Subcutaneous abdominal adipose tissue (tissue), 5 donors: Measurements from ENCODE around the gene DNAJC11.

ENCODE experiments used
- H3K27ac ChIP-seq: one replicate; pipeline ENCODE4 v1.7.0; 2013; ENCODE audit warnings: low read depth, mild to moderate bottlenecking, inconsistent platforms, low read length, moderate library complexity
- H3K27me3 ChIP-seq, 5 donors: one replicate each; pipeline ENCODE4 v1.7.0; 2013; ENCODE audit warnings: low read length in 5 of 5, inconsistent platforms in 1 of 5; ENCODE audit not compliant: control insufficient read depth in 5 of 5, insufficient read depth in 4 of 5
- H3K36me3 ChIP-seq, 5 donors: one replicate each; pipeline ENCODE4 v1.7.0; 2013; ENCODE audit warnings: low read length in 5 of 5; ENCODE audit not compliant: control insufficient read depth in 5 of 5, insufficient read depth in 5 of 5
- H3K4me1 ChIP-seq, 5 donors: one replicate each; pipeline ENCODE4 v1.7.0; 2013; ENCODE audit warnings: low read length in 5 of 5, mild to moderate bottlenecking in 3 of 5, moderate library complexity in 1 of 5; ENCODE audit not compliant: control insufficient read depth in 5 of 5, insufficient read depth in 5 of 5
- H3K4me3 ChIP-seq, 5 donors: one replicate each; pipeline ENCODE4 v1.7.0; 2013; ENCODE audit warnings: low read length in 5 of 5, low read depth in 1 of 5
- H3K9ac ChIP-seq, 5 donors: one replicate each; pipeline ENCODE4 v1.7.0; 2013; ENCODE audit warnings: low read length in 5 of 5, mild to moderate bottlenecking in 4 of 5, moderate library complexity in 3 of 5
- H3K9me3 ChIP-seq, 5 donors: one replicate each; pipeline ENCODE4 v1.7.0; 2013; ENCODE audit warnings: low read length in 5 of 5; ENCODE audit not compliant: control insufficient read depth in 5 of 5
- donor health status: healthy.
- donor health status: healthy.
- donor health status: healthy.
- donor health status: healthy.
- donor health status: healthy.

DNAJC11 gene

DNA sequence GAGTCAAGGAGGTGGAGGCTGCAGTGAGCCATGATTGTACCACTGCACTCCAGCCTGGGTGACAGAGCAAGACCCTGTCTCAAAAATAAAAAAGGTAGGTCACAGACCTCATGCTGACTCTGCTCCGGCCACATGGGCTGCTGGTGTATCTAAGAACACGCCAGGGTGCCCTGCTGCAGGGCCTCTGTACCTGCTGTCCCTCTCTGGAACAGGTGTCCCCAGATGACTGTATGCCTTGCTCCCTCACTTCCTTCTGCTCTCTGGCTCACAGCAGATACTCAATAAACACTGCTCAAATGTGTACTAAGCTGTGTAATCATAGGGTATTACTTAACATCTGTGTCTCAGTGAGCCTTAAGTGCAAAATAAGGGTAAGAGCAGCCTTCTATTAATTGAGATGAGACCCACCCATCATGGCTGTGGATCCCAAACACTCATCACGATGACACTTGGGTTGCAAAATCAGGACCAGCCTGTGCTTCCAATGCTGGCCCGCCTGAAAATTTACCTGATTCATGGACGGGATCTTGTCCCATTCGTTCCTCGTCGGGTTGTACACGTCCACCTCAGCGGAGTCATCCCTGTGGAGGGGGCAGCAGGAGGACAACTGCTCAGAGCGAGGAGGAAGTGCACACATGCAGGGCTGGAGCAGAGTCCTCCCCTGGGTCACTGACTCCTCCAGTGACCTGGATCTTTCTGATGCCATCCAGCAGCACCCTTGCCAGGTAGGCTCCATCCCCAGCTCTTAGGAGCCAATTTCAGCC is 106.5 kb downstream of the DNAJC11 start:
- no peak overlapping the region for H3K27ac ChIP-seq
- H3K9me3 ChIP-seq = no peaks in the 10 kb centered on the region
- no peaks in the 10 kb centered on the region for H3K27me3 ChIP-seq
- H3K36me3 ChIP-seq = peaks cover 0 to 92% (median 75%) of the 10 kb centered on the region in 5 donors
- no peak overlapping the region for H3K9ac ChIP-seq
- no peak overlapping the region for H3K4me3 ChIP-seq
- H3K4me1 ChIP-seq = peaks cover 15 to 88% (median 69%) of the 10 kb centered on the region in 5 donors

DNA sequence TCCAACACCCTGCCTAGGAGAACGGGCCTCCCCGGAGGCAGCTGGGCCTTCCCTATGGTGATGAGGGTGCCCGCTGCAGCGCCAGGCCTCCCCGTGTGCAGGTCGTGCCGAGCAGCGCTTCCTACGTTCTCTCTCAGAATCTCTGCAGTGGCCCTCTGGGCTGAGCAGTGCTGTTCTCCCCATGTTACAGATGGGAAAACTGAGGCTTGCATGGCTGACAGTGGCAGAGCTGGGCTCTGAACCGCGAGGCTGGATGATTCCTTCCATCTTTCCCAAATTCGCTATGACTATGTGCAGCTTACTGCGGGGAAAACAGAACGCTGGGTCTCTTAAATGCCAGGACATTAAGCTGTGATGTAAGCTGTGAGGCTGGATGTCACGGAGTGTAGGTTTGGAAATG is 107.8 kb downstream of the DNAJC11 start:
- Histone ChIP-seq H3K36me3 (peaks cover 0 to 98% (median 82%) of the 10 kb centered on the region in 5 donors), H3K27ac (no peak overlapping the region), H3K4me1 (peaks cover 10 to 88% (median 62%) of the 10 kb centered on the region in 5 donors), H3K27me3 (no peaks in the 10 kb centered on the region), H3K9ac (no peak overlapping the region), H3K9me3 (no peaks in the 10 kb centered on the region), H3K4me3 (no peak overlapping the region)

DNA sequence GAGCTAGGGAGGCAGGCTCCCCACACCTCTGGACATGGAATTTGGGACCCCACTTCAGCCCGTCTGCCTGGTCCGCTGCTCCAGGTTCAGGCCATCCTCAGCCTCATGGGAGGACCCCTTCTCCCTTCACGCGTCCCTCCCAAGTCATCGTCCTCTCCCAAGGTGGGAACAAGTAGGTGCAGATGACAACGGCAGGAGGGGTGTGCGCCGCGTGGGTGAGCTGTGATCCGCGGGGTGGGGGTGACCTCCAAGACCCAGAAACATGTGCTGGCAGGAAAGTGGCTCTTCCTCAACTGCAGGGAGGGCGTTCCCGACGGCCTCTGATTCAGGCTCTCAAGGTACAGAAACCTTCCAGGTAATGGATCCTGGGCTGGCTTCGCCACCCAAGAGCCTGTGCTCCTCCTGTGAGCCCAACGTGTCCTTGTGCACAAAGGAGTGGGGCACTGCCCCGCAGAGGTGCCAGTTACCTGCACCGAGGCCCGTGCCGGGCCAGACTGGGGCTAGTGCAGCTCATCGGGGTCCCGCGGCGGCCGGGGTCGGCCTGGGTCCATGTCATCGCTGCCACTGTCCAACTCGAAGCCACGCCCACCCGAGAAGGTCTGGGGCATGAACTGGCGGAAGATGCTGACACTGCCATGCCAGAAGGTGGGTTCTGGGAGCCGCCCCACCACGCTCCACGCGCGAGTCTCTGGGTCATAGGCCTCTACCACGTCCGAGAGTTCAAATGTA is 108.6 kb downstream of the DNAJC11 start:
- Histone ChIP-seq H3K27me3 (no peaks in the 10 kb centered on the region), H3K36me3 (peaks cover 0 to 99% (median 90%) of the 10 kb centered on the region in 5 donors), H3K27ac (no peak overlapping the region), H3K4me1 (peaks cover 10 to 87% (median 58%) of the 10 kb centered on the region in 5 donors), H3K9me3 (no peaks in the 10 kb centered on the region), H3K9ac (no peak overlapping the region), H3K4me3 (no peak overlapping the region)

DNA sequence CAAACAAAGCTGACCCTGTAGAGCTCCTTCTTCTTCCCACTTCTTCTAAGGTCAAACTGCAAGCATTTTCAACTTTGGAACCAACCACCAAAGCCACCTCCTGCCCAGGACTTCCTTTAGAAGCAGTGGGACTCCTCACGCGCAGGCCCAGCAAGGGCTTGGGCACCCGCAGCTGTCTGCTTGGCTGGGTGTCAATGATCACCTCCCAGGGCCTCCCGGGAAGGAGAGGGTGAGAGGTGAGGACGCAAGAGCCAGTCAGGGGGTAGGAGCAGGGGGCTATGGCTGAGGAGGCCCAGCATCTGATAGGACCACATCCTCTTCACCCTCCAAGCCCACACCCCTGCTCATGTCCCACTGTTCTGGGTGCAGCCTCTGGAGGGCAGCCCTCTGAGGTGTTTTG is 109.2 kb downstream of the DNAJC11 start:
- H3K27ac ChIP-seq = no peak overlapping the region
- H3K4me1 ChIP-seq = peaks cover 5 to 87% (median 57%) of the 10 kb centered on the region in 5 donors
- H3K36me3 ChIP-seq = peaks cover 0 to 99% (median 90%) of the 10 kb centered on the region in 5 donors

DNA sequence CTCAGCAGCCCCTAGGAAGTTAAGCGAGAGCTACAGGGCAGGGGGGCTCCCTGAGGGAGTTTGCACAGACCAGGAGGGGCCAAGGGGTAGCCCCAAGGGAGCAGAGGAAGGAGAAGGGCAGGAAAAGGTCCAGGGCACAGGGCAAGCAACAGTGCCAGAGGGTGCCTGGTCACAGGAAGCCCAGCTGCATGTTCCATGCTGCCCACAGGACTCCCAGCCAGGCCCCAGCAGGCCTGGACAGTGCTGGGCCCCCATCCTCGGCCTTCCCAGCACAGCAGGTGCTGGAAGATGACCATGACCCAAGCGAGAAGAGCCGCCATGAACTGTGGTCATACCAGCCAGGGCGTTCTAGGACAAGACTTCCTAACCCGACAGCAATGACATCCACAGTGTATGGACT is 110.0 kb downstream of the DNAJC11 start:
- H3K9me3 ChIP-seq = no peaks in the 10 kb centered on the region
- no peak overlapping the region for H3K9ac ChIP-seq
- H3K27ac ChIP-seq = no peak overlapping the region
- peaks cover 0 to 99% (median 88%) of the 10 kb centered on the region in 5 donors for H3K36me3 ChIP-seq
- H3K27me3 ChIP-seq = no peaks in the 10 kb centered on the region
- peak overlapping the region in 1 of 5 donors; percentile 16 for H3K4me3 ChIP-seq
- peaks cover 4 to 87% (median 57%) of the 10 kb centered on the region in 5 donors for H3K4me1 ChIP-seq

More for the DNA sequence above, 109.2 kb downstream of the DNAJC11 start:
- no peak overlapping the region for H3K9ac ChIP-seq
- no peaks in the 10 kb centered on the region for H3K9me3 ChIP-seq
- H3K27me3 ChIP-seq = no peaks in the 10 kb centered on the region
- H3K4me3 ChIP-seq = no peak overlapping the region

DNA sequence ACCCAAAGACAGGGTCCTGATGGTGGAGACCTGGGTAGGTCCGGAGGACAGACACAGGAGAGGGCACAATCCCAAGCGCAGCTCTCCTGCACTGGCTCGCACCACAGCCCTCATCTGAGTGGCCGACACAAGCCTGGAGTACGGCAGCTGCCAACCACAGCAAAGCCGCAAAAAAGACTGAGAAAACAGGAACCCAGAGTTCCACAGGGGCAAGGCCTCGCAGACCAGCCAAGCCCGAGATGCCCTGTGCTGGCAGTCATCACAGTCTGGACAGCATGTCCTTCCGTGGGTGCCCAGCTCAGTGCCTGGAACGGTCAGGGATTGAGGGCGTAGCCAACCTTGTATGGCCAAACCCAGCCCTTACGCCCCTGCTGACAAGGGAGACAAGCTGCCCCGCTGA is 110.4 kb downstream of the DNAJC11 start:
- H3K36me3 ChIP-seq = peaks cover 0 to 97% (median 84%) of the 10 kb centered on the region in 5 donors
- no peak overlapping the region for H3K27ac ChIP-seq
- no peaks in the 10 kb centered on the region for H3K9me3 ChIP-seq
- peak overlapping the region in 1 of 5 donors; percentile 16 for H3K4me3 ChIP-seq
- no peaks in the 10 kb centered on the region for H3K27me3 ChIP-seq
- no peak overlapping the region for H3K9ac ChIP-seq
- H3K4me1 ChIP-seq = peaks cover 4 to 84% (median 54%) of the 10 kb centered on the region in 5 donors

DNA sequence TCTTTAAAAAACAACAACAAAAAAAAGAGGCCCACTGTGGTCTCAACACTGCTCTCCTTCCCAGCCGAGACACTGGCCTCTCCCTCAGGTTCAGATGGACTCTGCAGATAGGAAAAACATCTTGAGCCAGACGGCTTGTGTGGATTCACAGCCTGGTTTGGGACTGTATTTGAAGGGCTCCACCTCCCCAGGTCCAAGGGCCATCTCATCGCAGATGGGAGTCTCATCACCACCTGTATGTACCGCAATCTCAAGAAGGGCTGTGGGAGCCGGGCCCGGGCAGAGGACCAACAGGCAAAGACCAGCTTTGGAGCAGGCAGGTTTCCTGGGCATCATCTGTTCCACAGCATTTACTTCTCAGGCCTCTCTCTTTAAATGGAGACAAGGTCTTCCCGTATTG is 111.6 kb downstream of the DNAJC11 start:
- Histone ChIP-seq H3K27ac (no peak overlapping the region), H3K9me3 (no peaks in the 10 kb centered on the region), H3K4me1 (peaks cover 4 to 77% (median 49%) of the 10 kb centered on the region in 5 donors), H3K4me3 (no peak overlapping the region), H3K27me3 (no peaks in the 10 kb centered on the region), H3K9ac (no peak overlapping the region), H3K36me3 (peaks cover 0 to 90% (median 72%) of the 10 kb centered on the region in 5 donors)

DNA sequence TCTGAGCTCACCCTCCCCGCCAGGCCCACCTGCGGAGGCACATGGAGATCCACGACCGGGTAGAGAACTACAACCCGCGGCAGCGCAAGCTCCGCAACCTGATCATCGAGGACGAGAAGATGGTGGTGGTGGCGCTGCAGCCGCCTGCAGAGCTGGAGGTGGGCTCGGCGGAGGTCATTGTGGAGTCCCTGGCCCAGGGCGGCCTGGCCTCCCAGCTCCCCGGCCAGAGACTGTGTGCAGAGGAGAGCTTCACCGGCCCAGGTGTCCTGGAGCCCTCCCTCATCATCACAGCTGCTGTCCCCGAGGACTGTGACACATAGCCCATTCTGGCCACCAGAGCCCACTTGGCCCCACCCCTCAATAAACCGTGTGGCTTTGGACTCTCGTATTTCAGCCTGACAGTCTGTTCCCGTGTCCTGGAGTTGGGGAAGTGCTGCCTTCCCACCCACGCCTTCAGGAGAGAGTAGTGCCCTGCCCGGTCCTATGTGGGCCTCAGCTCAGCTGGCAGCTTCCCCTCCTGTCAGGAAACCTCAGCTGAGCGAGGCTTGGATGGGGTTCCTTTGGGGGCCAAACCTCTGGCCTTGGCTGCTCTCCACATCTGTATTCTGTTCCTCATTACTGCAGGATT is 112.6 kb downstream of the DNAJC11 start:
- no peaks in the 10 kb centered on the region for H3K27me3 ChIP-seq
- no peaks in the 10 kb centered on the region for H3K9me3 ChIP-seq
- H3K4me3 ChIP-seq = no peak overlapping the region
- no peak overlapping the region for H3K27ac ChIP-seq
- peaks cover 2 to 80% (median 49%) of the 10 kb centered on the region in 5 donors for H3K4me1 ChIP-seq
- H3K9ac ChIP-seq = peak overlapping the region in 2 of 5 donors; percentile 17 to 39
- peaks cover 0 to 79% (median 63%) of the 10 kb centered on the region in 5 donors for H3K36me3 ChIP-seq

DNA sequence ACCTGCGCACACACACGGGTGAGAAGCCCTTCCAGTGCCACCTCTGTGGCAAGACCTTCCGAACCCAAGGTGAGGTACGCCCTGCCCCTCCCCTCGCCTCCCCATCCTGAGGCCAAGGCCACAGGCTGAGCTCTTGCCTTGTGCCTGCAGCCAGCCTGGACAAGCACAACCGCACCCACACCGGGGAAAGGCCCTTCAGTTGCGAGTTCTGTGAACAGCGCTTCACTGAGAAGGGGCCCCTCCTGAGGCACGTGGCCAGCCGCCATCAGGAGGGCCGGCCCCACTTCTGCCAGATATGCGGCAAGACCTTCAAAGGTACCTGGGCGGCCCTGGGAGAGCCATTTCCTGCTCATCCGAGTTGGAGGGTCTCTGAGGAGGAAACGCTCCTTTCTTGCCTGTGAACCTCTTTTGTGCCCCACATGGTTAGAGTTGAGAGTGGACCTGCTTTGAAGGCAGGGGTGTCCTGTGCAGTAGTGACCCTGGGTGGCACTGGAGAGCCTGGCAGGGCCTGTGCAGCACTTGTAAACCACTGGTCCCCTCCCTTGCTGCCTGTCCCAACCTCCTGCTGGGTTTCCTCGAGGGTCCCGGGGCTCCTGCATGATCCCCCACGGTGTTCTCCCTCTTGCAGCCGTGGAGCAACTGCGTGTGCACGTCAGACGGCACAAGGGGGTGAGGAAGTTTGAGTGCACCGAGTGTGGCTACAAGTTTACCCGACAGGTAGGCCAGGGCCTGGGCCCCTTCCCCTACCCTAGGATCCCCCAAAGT is 113.3 kb downstream of the DNAJC11 start:
- H3K36me3 ChIP-seq = peaks cover 0 to 72% (median 56%) of the 10 kb centered on the region in 5 donors
- no peak overlapping the region for H3K27ac ChIP-seq
- H3K4me3 ChIP-seq = no peak overlapping the region
- no peaks in the 10 kb centered on the region for H3K27me3 ChIP-seq
- no peaks in the 10 kb centered on the region for H3K9me3 ChIP-seq
- peaks cover 2 to 76% (median 49%) of the 10 kb centered on the region in 5 donors for H3K4me1 ChIP-seq
- H3K9ac ChIP-seq = no peak overlapping the region
